Left hindlimb (tissue), 1 donor: ENCODE measurements around the gene DNAJC9.
"Not testable (repeated sequence)": the region's sequence is repeated elsewhere in the genome, so short reads cannot be mapped to it uniquely, and the experiment has no call there.

ENCODE experiments used
- DNase-seq: peaks from one replicate; pipeline ENCODE4 v3.0.0-alpha.2; 2018

The DNAJC9 gene

GRCh38 chr10:73246646-73247508 is at the start of gene DNAJC9:
TSS of gene DNAJC9 (minus strand) at chr10:73247255. CDS start at chr10:73247189, 66 bp downstream.
- DNase-seq = peak; percentile 97

- no peak for DNase-seq
These were observed 46.4 kb upstream of the DNAJC9 start for GRCh38 chr10:73293461-73293860.

DNA sequence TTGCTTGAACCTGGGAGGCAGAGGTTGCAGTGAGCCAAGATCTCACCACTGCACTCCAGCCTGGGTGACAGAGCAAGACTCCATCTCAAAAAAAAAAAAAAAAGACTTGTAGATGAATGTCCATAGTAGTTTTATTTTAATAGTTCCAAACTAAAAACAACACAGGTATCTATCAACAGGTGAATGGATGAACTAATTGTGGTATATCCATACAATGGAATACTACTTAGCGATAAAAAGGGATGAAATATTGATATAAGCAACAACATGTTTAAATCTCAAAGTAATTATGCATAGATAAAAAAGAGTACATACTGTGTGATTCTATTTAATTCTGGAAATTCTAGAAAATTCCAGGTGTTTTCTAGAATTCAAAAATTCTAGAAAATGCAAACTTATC is 42.9 kb upstream of the DNAJC9 start:
- DNase-seq = no peak

DNA sequence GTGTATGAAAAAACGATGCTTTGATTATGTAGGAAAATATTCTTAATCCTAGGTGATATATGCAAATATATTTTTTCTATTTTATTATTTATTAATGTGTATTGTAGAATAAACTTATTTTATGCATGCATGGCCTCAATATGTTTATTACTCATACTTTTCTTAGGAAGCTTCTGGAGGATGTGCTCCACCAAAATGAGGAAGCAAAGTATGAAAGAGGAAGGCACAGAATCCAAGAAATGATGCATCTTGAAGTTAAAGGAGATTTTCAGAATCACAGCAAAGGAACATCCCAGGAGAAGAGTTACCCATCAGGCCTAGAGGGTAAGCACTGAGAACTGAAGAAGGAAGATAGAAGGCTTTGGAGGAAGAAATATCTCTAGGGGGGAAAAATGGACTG is 40.4 kb upstream of the DNAJC9 start:
- DNase-seq = no peak

DNA sequence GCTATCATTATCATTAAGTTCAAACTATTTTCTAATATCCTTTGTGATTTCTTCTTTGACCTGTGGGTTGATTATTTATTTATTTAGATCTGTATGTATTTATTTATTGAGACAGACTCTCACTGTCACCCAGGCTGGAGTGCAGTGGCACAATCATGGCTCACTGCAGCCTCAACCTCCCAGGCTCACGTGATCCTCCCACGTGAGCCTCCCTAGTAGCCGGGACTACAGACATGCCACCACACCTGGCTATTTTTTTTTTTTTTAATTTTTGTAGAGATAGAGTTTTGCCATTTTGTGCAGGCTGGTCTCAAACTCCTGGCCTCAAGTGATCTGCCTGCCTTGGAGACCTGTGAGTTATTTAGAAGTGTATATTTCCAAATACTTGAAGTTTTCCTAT is 34.0 kb upstream of the DNAJC9 start:
- DNase-seq = no peak

- DNase-seq = no peak
These were observed 17.4 kb upstream of the DNAJC9 start for GRCh38 chr10:73264423-73264822.

DNA sequence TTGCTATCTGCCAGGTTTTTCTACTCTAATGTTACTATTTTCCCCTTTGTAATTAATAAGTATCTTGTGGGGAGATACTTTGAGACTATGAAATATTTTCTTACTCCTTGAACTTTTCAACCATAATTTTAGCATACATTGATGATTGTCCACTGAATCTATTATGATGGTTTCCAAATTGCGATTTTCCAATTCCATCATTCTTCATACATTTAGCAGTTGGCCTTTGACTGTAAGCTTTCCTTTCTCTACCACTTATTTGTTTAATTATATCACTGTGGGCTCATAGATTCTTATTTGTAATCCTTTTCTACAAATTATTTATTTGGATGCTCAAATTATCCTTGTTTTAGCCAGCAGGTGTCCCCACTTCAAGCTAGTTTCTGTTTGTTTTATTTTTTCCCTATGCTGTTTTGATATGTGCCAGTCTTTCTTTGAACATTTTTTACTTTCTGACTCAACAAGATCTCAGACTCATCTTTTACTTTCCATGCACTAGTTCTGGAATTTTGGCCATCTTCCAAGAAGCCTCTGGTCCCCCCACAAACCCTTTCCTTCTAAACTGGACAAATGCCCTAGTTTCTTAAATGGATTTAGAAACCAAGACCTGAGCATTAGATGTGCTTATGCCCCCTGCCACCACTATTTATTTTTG is 16.8 kb upstream of the DNAJC9 start:
- no peak for DNase-seq

DNA sequence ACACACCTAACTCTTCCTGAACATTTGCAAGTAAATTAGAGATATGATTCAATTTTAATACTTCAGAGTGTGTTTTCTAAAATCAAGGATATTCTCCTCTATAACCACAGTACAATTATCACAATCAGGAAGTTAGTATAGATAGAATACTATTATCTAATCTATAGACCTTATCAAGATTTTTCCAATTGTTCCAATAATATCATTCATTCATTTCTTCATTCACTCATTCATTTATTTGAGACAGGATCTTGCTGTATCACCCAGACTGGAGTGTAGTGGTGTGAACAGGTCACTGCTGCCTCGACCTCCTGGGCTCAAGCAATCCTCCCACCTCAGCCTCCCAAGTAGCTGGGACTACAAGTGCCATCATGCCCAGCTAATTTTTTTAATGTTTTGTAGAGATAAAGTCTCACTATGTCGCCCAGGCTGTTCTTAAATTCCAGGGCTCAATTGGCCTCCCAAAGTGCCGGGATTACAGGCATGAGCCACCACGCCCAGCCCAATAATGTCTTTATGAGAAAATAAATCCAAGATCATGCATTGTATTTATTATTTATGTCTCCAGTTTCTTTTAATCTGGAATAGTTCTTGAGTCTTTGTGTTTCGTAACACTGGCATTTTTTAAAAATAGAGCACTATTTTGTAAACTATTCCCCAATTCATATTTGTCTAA is 16.0 kb upstream of the DNAJC9 start:
- DNase-seq = no peak

GRCh38 chr10:73262105-73262730 is 15.2 kb upstream of the DNAJC9 start:
- no peak for DNase-seq

GRCh38 chr10:73261362-73261995 is 14.4 kb upstream of the DNAJC9 start:
- DNase-seq = no peak

DNA sequence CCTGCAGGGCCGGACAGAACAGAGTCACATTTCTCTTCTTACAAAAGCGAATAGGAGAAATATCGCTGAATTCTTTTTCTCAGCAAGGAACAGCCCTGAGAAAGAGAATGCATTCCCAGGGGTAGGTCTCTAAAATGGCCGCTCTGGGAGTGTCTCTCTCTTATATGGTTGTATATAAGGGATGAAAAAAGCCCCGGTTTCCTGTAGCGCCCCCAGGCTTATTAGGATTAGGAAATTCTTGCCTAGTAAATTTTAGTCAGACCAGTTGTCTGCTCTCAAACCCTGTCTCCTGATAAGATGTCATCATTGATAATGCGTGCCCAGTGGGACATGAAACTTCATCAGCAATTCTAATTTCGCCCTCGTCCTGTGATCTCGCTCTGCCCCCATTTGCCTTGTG is 11.6 kb upstream of the DNAJC9 start:
- DNase-seq = not testable (repeated sequence)

GRCh38 chr10:73253225-73253555 is 6.1 kb upstream of the DNAJC9 start:
- DNase-seq = no peak

DNA sequence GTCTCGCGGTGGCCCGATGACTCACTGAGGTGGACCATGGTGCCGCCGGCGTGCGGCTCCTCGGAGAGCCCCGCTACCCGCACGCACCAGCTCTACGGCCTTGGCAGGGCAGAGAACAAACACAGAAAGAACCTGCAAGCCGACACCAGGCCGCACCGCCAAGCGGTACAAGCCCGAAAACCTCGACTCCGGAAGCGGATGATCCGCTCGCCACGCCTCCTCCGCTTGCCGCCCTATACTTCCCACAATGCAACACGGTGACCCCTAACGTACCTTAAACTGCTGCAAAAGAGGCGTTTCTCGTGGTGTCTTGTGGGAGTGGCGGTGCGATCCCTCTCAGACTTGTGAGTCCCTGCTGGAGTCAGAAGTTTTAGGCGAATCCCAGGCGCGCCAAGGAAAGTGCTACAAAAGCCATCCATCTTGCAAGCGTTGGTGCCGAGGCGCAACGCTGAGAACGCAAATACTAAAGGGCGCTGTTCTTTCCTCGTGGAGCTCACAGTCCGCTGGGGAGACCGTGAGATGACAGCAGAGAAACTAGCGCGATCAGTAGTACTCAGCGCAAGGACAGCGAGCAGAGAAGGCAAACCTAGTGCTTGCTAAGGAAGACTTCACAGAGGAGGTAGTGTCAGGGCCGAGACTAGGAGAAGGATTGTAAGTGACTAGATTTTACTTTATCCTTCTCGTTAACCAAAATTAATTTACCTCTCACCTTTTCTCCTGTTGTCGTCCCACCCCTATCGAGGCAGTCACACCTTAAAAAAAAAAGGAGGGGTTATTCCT is 5.6 kb upstream of the DNAJC9 start, which contains the start of gene MRPS16:
TSS of gene MRPS16 (minus strand) at position 200 of the 780 bp plus-strand sequence. CDS start at position 38, 162 bp downstream.
- peak; percentile 95 for DNase-seq

GRCh38 chr10:73251683-73252444 is 4.8 kb upstream of the DNAJC9 start:
- no peak for DNase-seq

DNA sequence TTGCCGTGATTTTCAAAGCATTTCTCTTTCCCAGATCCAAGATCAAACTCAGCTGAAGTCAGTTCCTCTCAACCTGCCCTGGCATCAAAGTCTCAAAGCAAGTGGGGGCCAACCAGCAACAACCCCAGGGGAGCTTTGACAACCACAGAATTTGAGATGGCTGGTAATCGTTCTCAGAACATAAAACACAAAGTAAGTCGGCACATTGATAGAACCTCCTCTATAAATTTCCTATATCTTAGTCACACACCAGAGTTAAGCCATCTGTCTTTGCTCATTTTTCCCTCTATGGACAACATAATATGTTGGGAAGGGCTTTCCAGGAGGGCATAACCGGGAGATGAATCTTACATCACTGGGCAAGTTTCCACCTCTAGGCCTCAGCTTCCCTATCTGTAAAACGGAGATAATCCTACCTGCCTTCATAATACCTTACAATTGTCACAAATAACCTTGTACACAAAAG is 1.2 kb upstream of the DNAJC9 start:
- no peak for DNase-seq

DNA sequence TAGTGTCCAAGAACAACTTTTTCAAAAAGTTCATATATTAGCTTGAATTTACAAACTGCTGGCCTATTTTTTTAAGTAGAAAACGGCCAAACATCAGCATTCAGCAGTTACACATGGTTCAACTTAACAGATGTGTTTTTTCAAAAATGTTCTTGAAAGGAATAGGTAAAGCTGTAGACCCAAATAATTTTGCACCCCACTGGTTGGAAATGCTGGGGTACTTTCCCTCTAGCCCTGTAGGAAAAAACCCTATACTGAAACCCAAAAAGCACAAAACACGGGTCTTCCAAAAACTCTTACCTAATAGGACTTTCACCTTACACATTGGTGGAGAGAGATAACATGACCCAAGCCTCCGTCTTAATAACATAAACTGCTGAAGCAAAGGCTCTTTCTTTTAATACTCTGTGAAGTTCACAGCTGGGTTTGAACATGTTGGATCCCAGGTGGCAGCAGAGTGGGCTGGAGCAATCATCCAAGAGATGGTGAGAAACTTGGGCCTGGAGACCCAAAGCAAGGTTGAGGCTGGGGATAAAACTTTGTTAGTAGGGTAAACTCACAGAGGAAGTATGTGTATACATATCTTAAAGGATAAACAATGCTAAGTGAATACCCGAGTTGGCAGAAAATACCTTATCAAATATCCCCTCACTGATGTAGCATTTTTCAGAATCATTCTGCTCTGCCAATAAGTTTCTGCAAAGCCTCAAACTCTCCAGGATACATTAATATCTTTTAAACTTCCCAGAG is 629 bp upstream of the DNAJC9 start:
- no peak for DNase-seq

GRCh38 chr10:73246322-73246645 is 771 bp downstream of the DNAJC9 start:
- DNase-seq = no peak

DNA sequence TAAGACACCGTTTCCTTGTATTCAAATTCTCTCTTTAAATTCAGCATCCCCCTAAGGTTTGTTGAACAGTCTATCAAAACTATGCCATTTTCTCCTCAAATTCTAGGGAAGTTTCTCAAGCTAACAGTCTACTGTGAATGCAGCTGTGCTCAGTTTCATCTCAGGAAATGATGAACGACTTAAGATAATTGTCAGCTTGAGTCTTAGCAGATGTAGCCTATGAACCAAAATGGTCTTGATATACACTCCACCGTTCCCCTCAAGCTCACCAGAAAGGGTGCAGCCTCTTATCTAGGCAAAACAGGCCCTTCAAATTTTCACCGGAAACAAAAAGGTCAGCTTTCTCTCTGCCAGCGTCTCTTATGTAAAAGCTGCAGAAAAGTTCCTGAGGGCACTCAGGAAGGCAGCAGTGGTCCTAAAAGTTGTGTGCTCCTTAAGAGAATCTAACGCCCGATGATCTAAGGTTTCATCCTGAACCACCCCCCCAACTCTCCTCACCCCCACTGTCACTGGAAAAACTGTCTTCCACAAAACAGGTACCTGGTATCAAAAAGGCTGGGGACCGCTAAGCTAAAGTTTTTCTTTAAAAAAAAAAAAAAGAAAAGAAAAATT is 2.1 kb downstream of the DNAJC9 start:
- no peak for DNase-seq

GRCh38 chr10:73239908-73240307 is 7.1 kb downstream of the DNAJC9 start:
- no peak for DNase-seq

- no peak for DNase-seq
These were observed 8.0 kb downstream of the DNAJC9 start for GRCh38 chr10:73238990-73239566.
